ENCODE results near the gene LRG1. TPM values are rescaled to one million over a fixed set of nuclear protein-coding genes. Genes with fewer than 3 reads are reported as not detected.

The LRG1 gene
- total and polyA plus RNA-seq, 9 of the 15 experiments (the other 6 are each of a cell fraction or from before 2014, with no cell fraction given), result 1.5 to 11.9 (median 8.7) TPM

DNA sequence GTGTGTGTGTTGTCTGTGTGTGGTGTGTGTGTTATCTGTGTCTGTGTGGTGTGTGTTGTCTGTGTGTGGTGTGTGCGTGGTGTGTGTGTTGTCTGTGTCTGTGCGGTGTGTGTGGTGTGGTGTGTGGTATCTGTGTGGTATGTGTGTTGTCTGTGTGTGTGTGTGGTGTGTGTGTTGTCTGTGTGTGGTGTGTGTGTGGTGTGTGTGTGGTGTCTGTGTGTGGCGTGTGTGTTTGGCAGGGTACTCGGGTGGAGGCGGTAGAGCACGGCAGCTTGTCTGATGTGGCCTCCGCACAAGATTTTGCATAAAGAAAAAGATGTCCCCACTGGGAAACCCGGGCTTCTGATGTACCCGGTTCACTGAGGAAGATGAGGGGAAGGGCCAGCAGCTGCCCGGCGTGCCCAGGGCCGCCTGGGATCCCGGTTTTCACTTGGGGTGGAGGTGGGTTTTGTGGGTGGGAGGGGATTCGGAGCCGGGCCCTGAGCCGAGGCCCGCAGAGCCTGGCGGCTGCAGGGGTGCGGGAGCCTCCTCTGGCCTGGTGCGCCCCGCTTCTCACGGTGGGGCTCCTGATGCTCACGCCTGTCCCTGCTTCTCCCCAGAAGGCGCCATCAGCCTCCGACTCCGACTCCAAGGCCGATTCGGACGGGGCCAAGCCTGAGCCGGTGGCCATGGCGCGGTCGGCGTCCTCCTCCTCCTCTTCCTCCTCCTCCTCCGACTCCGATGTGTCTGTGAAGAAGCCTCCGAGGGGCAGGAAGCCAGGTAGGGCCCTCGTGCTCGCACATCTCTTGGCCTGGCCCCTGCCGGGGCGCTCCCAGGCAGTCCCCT is 46.5 kb downstream of the LRG1 start:
- FAIRE-seq (no peak), DNase-seq (ENCODE audit: extremely low read depth in 1 of 4, low spot score in 3 of 4) (no peak), ATAC-seq (no peak)
- Histone ChIP-seq H3K27ac (ENCODE audit: extremely low read depth, low read depth, low read length) (no peak overlapping the region; the same call in 2 of the 3 replicates), H3K4me3 (no peak overlapping the region), H2AFZ (ENCODE audit: low read depth, low read length) (no peak overlapping the region), H3K79me2 (ENCODE audit: control insufficient read depth, insufficient read depth, low read length) (no peaks in the 10 kb centered on the region), H3K4me2 (ENCODE audit: insufficient read depth, low read length) (no peak overlapping the region), H3K27me3 (ENCODE audit: control insufficient read depth in 2 of 2, insufficient read depth in 2 of 2, low read length in 2 of 2) (no peaks in the 10 kb centered on the region), H4K20me1 (replicated peaks; ENCODE audit: control insufficient read depth, insufficient read depth, low read length) (no peaks in the 10 kb centered on the region), H3K4me1 (replicated peaks in 1 of 2; ENCODE audit: control insufficient read depth in 2 of 2, insufficient read depth in 2 of 2, low read length in 2 of 2) (peaks cover 0 to 9% of the 10 kb centered on the region in 2 experiments; a peak in 1 of 5 replicates), H3K9ac (ENCODE audit: insufficient read depth in 1 of 2, low read depth in 2 of 2, low read length in 2 of 2) (no peak overlapping the region), H3K36me3 (ENCODE audit: control insufficient read depth, insufficient read depth, low read length) (peaks cover 69% of the 10 kb centered on the region), H3K9me1 (ENCODE audit: control insufficient read depth, insufficient read depth, low read length) (no peaks in the 10 kb centered on the region), H3K9me3 (replicated peaks; ENCODE audit: control insufficient read depth, insufficient read depth, low read depth, low read length) (peaks cover 3% of the 10 kb centered on the region; the same call in 1 of the 2 replicates)
- ChIA-PET POLR2A (no interaction called here), CTCF (ENCODE audit: low intra/inter-chr PET ratio) (no interaction called here)
- 98% methylated on average over 25 of the region's 41 CpGs for WGBS (ENCODE audit: insufficient coverage, low coverage, missing lambda C conversion rate)
- BruUV-seq (replicated peaks), result no TSS peak
- TF ChIP-seq JUND (IDR thresholded peaks at IDR 0.05; ENCODE audit: borderline replicate concordance, low read depth, low read length) (no peak), JUND (tag; IDR thresholded peaks at IDR 0.05; ENCODE audit: borderline replicate concordance, low read depth, low read length) (no peak), KLF16 (IDR thresholded peaks at IDR 0.05) (no peak), TRIM24 (IDR thresholded peaks at IDR 0.05) (no peak), STAT5A (IDR thresholded peaks at IDR 0.05; ENCODE audit: borderline replicate concordance, low read length) (0 out of 2 replicates have a peak, but pooled peaks have one; percentile 7), NCOR1 (IDR thresholded peaks at IDR 0.05) (no peak), PHF20 (IDR thresholded peaks at IDR 0.05; ENCODE audit: partially characterized antibody) (peak; percentile 2), GATAD2A (IDR thresholded peaks at IDR 0.05) (no peak)
- intact Hi-C loops (cut with micrococcal nuclease), result no loop called here
- in situ Hi-C loops (cut with MboI), result no loop called here
